ENCODE data around the gene FERMT2.

FERMT2 gene

DNA sequence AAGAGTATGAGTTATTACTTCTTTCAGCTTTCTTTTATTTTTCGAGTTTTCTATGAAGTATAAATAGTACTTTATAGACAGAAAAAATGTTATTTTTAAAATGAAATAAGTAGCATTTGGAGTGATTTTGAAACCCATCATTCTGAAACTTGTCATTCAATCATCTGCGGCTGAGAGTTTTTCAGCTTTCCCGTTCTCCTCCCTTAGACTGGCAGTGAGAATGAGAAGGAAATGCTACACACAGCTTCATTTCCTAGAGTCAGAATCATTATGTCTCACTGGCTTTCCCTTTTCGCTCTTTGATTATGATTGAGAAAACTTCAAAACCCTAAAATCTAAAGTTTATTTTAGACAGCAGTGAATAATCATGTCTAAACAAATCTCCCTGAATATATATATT is 125.8 kb downstream of the FERMT2 start:
- no peak for TF ChIP-seq ZNF274 (IDR thresholded peaks at IDR 0.05; ENCODE audit: low read depth, low read length)
- no peak overlapping the region for H3K4me3 ChIP-seq (ENCODE audit: low read length)

DNA sequence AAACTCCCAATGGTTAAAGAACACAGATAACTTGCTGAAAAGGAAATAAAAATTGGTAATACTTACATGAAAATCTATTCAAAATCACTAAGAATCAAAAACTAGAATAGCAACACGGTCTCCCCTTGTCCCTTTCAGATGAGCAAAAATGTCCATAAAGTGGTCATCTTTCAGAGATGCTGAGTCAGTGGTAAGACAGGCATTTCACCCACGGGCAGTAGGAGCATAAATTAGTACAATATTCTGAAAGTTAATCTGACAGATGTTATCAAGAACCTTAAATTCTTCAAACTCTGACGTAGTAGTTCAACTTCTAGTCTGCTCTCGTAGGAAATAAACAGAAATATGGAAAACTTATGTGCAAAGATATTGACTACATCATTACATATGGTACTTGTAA is 126.4 kb downstream of the FERMT2 start:
- no peak for TF ChIP-seq ZNF274 (IDR thresholded peaks at IDR 0.05; ENCODE audit: low read depth, low read length)

DNA sequence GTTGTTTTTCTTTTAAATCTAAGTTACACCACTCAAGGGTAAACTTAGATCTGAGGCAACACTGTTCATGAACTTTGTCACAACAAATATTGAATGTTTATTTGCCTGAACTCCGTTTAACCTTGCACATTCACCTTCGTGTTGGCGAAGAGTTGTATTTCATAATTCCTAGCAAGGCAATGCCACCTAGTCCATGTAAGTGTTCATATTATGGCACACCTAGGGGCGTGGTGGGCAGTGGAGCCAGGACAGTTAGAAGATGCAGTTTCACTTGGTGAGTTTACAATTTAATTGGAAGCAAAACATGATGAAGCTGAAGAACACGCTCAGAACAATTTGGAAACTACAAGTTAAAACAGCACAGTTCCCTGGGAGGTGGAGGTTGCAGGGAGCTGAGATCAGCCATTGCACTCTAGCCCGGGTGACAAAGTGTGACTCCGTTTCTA is 129.0 kb downstream of the FERMT2 start:
- TF ChIP-seq ZNF274 (IDR thresholded peaks at IDR 0.05; ENCODE audit: low read depth, low read length), result no peak
- no peak overlapping the region for H3K4me3 ChIP-seq (ENCODE audit: low read length)

More for the DNA sequence above, 126.4 kb downstream of the FERMT2 start:
- H3K4me3 ChIP-seq (ENCODE audit: low read length), result no peak overlapping the region

DNA sequence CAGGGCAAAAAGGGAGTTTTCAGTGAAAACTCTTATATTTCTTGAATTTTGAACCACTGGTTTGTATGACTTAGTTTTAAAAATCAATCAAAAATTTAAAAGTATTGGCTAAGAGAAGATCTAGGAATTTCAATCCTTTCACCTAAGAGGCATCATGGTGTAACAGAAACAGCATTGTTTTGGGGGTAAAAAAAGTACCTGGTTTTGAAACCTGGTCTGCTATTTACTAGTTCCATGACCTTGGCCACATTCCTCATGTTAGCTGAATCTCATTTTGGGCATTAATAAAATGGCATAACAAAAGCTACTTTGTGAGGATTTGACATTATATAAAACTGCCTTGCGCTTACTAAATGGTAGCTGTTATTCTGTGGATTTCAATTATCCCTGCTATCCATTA is 142.7 kb downstream of the FERMT2 start:
- no peak overlapping the region for H3K4me3 ChIP-seq (ENCODE audit: low read length)
- TF ChIP-seq ZNF274 (IDR thresholded peaks at IDR 0.05; ENCODE audit: low read depth, low read length), result no peak
